Karpas-422 (cell line): Measurements from ENCODE around the gene ATF6B. TPM values are rescaled to one million over a fixed set of nuclear protein-coding genes. Genes with fewer than 3 reads are reported as not detected.
A peak's percentile ranks its signal among the peaks of the same experiment; 100 is the strongest.

Source experiments
- DNase-seq: peaks from one replicate; pipeline ENCODE4 v3.0.0-alpha.2; 2015
- H2AFZ ChIP-seq: fragments of 200-600 bp; sonication (generic); 2 replicates; pipeline ENCODE4 v1.6.1; 2014; ENCODE audit warnings: antibody characterized with exemption, low read length, mixed read lengths
- H3K27ac ChIP-seq: fragments of 200-600 bp; sonication (generic); 2 replicates; pipeline ENCODE4 v1.5.1; 2014; ENCODE audit warnings: mild to moderate bottlenecking, low read length, moderate library complexity
- H3K27me3 ChIP-seq: fragments of 200-600 bp; sonication (generic); 2 replicates; pipeline ENCODE4 v1.6.1; 2014; ENCODE audit warnings: low read length, mixed read lengths
- H3K36me3 ChIP-seq: fragments of 200-600 bp; sonication (generic); 2 replicates; pipeline ENCODE4 v1.6.1; 2014; ENCODE audit warnings: low read length, mixed read lengths; ENCODE audit not compliant: insufficient read depth
- H3K4me1 ChIP-seq: fragments of 200-600 bp; sonication (generic); 2 replicates; pipeline ENCODE4 v1.6.1; 2014; ENCODE audit warnings: mild to moderate bottlenecking, low read length, mixed read lengths
- H3K4me2 ChIP-seq: fragments of 200-600 bp; sonication (generic); 2 replicates; pipeline ENCODE4 v1.6.1; 2014; ENCODE audit warnings: low read length, low read depth, mild to moderate bottlenecking; ENCODE audit not compliant: poor library complexity, severe bottlenecking
- H3K4me3 ChIP-seq: fragments of 200-600 bp; sonication (generic); 2 replicates; pipeline ENCODE4 v1.5.1; 2014; ENCODE audit warnings: mild to moderate bottlenecking, antibody characterized with exemption, low read length, mixed read lengths
- H3K79me2 ChIP-seq: fragments of 200-600 bp; sonication (generic); 2 replicates; pipeline ENCODE4 v1.6.1; 2014; ENCODE audit warnings: mild to moderate bottlenecking, low read length, mixed read lengths
- H3K9ac ChIP-seq: fragments of 200-600 bp; sonication (generic); 2 replicates; pipeline ENCODE4 v1.6.0; 2014; ENCODE audit warnings: low read length
- H3K9me2 ChIP-seq: fragments of 200-600 bp; sonication (generic), shearing (Covaris generic); replicated peaks from 2 replicates; pipeline ENCODE4 v1.6.0; 2014; ENCODE audit warnings: mild to moderate bottlenecking, low read length, moderate library complexity; ENCODE audit not compliant: insufficient read depth
- H3K9me3 ChIP-seq: fragments of 300-700, 200-600 bp; sonication (generic); 2 replicates; pipeline ENCODE4 v1.6.1; 2014; ENCODE audit warnings: low read length, mixed read lengths
- H4K20me1 ChIP-seq: fragments of 200-600 bp; sonication (generic); 2 replicates; pipeline ENCODE4 v1.6.1; 2014; ENCODE audit warnings: mild to moderate bottlenecking, antibody characterized with exemption, low read length, low read depth; ENCODE audit not compliant: insufficient read depth
- total RNA-seq: library from RNA; depleted of rRNA; stranded (reverse); fragments of >200 nt; shearing (Covaris generic); gene quantifications from 2 replicates; pipeline ENCODE4 v1.2.3, GENCODE V29; 2014; ENCODE audit warnings: low replicate concordance

The ATF6B gene
- total RNA-seq, 1 experiment from 2014 or later, result 51.3 TPM

DNA sequence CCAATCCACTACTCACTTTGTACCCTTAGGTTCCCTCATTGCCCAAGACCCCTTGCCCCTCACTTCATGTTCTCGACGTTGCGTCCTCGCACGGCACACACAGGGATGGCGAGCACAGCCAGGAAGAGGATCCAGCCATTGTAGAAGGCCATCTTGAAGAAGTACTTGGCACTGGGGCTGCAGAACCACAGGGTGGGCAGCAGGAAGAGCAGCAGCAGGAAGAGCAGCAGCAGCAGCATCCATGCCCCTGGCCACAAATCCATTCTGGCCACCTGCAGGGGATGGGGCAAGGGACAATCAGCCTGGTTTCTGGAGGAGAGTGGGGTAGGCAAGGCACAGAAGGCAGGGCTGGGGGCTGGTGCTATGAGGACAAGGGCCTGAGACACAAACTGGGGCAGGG, 43.2 kb upstream of the ATF6B start:
- no peak for DNase-seq
- Histone ChIP-seq H3K79me2 (peaks cover 39% of the 10 kb centered on the region), H3K9me3 (no peaks in the 10 kb centered on the region), H3K4me3 (no peak overlapping the region), H3K4me2 (no peak overlapping the region), H3K9me2 (no peaks in the 10 kb centered on the region), H3K9ac (no peak overlapping the region), H3K36me3 (peaks cover 7% of the 10 kb centered on the region; the same call in 1 of the 2 replicates), H3K27ac (no peak overlapping the region), H4K20me1 (no peaks in the 10 kb centered on the region), H3K4me1 (peaks cover 34% of the 10 kb centered on the region), H2AFZ (no peak overlapping the region), H3K27me3 (no peaks in the 10 kb centered on the region)

GRCh38 chr6:32170294-32170693, 42.2 kb upstream of the ATF6B start:
- no peaks in the 10 kb centered on the region for H3K9me3 ChIP-seq
- H3K4me1 ChIP-seq, result peaks cover 33% of the 10 kb centered on the region
- H3K27me3 ChIP-seq, result no peaks in the 10 kb centered on the region
- H3K79me2 ChIP-seq, result peaks cover 33% of the 10 kb centered on the region
- H2AFZ ChIP-seq, result no peak overlapping the region
- no peaks in the 10 kb centered on the region for H4K20me1 ChIP-seq
- H3K36me3 ChIP-seq, result peaks cover 7% of the 10 kb centered on the region; the same call in 1 of the 2 replicates
- no peak overlapping the region for H3K27ac ChIP-seq
- no peak overlapping the region for H3K4me2 ChIP-seq
- no peak overlapping the region for H3K9ac ChIP-seq
- H3K4me3 ChIP-seq, result no peak overlapping the region
- DNase-seq, result no peak
- H3K9me2 ChIP-seq, result no peaks in the 10 kb centered on the region

DNA sequence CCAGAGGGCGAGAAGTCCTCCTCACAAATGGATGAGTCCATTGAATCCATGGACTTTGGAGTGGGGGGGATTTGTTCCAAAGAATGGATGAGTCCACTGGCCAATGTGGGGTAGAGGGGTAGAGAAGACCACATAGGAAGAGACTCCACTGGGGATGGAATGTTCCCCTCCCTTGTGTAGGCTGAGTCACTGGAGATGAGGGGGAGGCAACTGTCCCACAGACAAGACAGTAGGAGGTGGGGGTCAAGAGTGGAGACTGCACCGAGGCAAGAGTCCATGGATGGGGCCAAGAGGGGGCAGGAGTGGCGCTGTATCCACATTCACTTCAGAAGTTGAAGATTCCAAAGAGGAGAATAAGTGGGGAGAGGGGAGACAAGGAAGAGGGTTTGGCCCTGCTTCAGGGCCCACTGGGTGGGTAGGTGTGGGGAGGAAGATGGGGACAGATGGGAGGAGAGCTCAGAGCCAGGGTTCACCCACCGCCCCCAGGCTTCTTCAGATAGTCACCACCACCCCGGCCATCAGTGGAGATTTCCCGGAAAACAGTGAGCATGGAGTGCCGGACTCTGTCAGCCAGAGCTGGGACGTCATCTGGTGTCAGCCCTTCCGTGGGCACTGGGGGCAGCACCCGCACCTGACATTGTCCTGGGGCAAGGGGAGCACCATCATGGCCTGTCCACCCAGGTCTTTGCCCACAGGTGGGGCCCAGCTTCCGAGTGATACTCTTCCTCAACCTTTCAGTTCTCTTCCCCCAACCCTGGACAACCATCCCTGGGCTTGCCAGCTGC, 41.0 kb upstream of the ATF6B start:
- Histone ChIP-seq H3K9me3 (no peaks in the 10 kb centered on the region), H4K20me1 (no peaks in the 10 kb centered on the region), H3K9me2 (no peaks in the 10 kb centered on the region), H3K27ac (peak overlapping the region; percentile 39; the same call in 1 of the 2 replicates), H3K79me2 (peaks cover 20% of the 10 kb centered on the region), H3K9ac (no peak overlapping the region; the same call in 1 of the 2 replicates), H3K36me3 (peaks cover 7% of the 10 kb centered on the region; the same call in 1 of the 2 replicates), H3K4me3 (no peak overlapping the region), H3K4me2 (no peak overlapping the region), H3K4me1 (peaks cover 20% of the 10 kb centered on the region), H3K27me3 (no peaks in the 10 kb centered on the region), H2AFZ (no peak overlapping the region)
- DNase-seq, result no peak

- H3K4me3 ChIP-seq, result no peak overlapping the region
- no peaks in the 10 kb centered on the region for H4K20me1 ChIP-seq
- H3K9me3 ChIP-seq, result no peaks in the 10 kb centered on the region
- no peak overlapping the region for H3K4me2 ChIP-seq
- peak; percentile 62 for DNase-seq
- H3K4me1 ChIP-seq, result peaks cover 14% of the 10 kb centered on the region
- peaks cover 14% of the 10 kb centered on the region for H3K79me2 ChIP-seq
- peak overlapping the region; percentile 16; the same call in 1 of the 2 replicates for H3K9ac ChIP-seq
- peak overlapping the region; percentile 39 for H3K27ac ChIP-seq
- H2AFZ ChIP-seq, result no peak overlapping the region
- peaks cover 7% of the 10 kb centered on the region; the same call in 1 of the 2 replicates for H3K36me3 ChIP-seq
- H3K27me3 ChIP-seq, result no peaks in the 10 kb centered on the region
- H3K9me2 ChIP-seq, result no peaks in the 10 kb centered on the region
Measured at GRCh38 chr6:32168350-32168749, 40.3 kb upstream of the ATF6B start.

- no peaks in the 10 kb centered on the region for H3K9me3 ChIP-seq
- H3K9ac ChIP-seq, result no peak overlapping the region
- no peaks in the 10 kb centered on the region for H3K9me2 ChIP-seq
- no peaks in the 10 kb centered on the region for H3K27me3 ChIP-seq
- DNase-seq, result no peak
- H3K27ac ChIP-seq, result peak overlapping the region; percentile 39
- H3K79me2 ChIP-seq, result peaks cover 9% of the 10 kb centered on the region; the same call in 1 of the 2 replicates
- H4K20me1 ChIP-seq, result no peaks in the 10 kb centered on the region
- peaks cover 7% of the 10 kb centered on the region; the same call in 1 of the 2 replicates for H3K36me3 ChIP-seq
- H2AFZ ChIP-seq, result no peak overlapping the region
- no peak overlapping the region for H3K4me3 ChIP-seq
- H3K4me2 ChIP-seq, result no peak overlapping the region
- H3K4me1 ChIP-seq, result peaks cover 12% of the 10 kb centered on the region
Measured at GRCh38 chr6:32167761-32168262, 39.8 kb upstream of the ATF6B start.

- Histone ChIP-seq H3K9me3 (no peaks in the 10 kb centered on the region), H4K20me1 (no peaks in the 10 kb centered on the region), H3K27ac (no peak overlapping the region), H3K9ac (no peak overlapping the region), H3K4me3 (no peak overlapping the region), H3K79me2 (peaks cover 3% of the 10 kb centered on the region; the same call in 1 of the 2 replicates), H3K4me1 (peaks cover 12% of the 10 kb centered on the region), H3K9me2 (no peaks in the 10 kb centered on the region), H3K27me3 (no peaks in the 10 kb centered on the region), H3K36me3 (peaks cover 7% of the 10 kb centered on the region; the same call in 1 of the 2 replicates), H3K4me2 (no peak overlapping the region), H2AFZ (no peak overlapping the region)
- no peak for DNase-seq
Measured at GRCh38 chr6:32167154-32167760, 39.2 kb upstream of the ATF6B start.

- Histone ChIP-seq H3K4me2 (no peak overlapping the region), H3K9me2 (no peaks in the 10 kb centered on the region), H3K36me3 (peaks cover 7% of the 10 kb centered on the region; the same call in 1 of the 2 replicates), H3K27me3 (no peaks in the 10 kb centered on the region), H3K9me3 (no peaks in the 10 kb centered on the region), H2AFZ (no peak overlapping the region), H4K20me1 (no peaks in the 10 kb centered on the region), H3K9ac (no peak overlapping the region), H3K27ac (no peak overlapping the region), H3K4me3 (no peak overlapping the region), H3K4me1 (peaks cover 12% of the 10 kb centered on the region), H3K79me2 (no peaks in the 10 kb centered on the region)
- peak; percentile 47 for DNase-seq
Measured at GRCh38 chr6:32166411-32167061, 38.5 kb upstream of the ATF6B start.

DNA sequence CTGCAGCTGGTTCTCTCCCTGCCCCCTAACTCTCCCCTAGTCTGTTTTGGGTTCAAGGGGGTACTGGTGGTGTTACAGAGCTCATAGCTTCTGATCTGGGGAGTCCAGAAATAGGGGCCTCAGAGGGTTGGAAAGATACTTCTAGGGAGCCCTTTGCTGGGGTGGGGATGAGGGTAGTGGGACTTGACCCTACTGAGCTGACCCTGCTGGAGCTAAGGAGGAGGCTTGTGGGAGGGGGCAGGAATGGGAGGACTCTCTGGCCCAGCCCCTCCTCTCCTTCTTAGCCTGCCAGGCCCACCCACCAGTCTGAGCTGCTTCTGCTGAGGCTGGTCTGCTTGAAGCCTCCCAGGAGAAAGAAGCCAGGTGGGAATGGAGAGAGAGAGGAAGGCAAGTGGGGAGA, 36.2 kb upstream of the ATF6B start, which contains the start of gene EGFL8:
Gene EGFL8, plus strand, starts transcription at position 301 of the 400 bp plus-strand sequence. CDS start 1,571 bp downstream, outside the sequence.
- H3K9me3 ChIP-seq, result no peaks in the 10 kb centered on the region
- no peaks in the 10 kb centered on the region for H3K27me3 ChIP-seq
- DNase-seq, result no peak

More for the DNA sequence above, 36.2 kb upstream of the ATF6B start, which contains the start of gene EGFL8:
- Histone ChIP-seq H3K36me3 (peaks cover 7% of the 10 kb centered on the region; the same call in 1 of the 2 replicates), H3K9ac (no peak within 1 kb of the TSS), H3K4me3 (no peak within 1 kb of the TSS), H3K79me2 (no peaks in the 10 kb centered on the region), H2AFZ (no peak within 1 kb of the TSS), H4K20me1 (no peaks in the 10 kb centered on the region), H3K4me2 (no peak within 1 kb of the TSS), H3K27ac (no peak within 1 kb of the TSS), H3K4me1 (peaks cover 12% of the 10 kb centered on the region), H3K9me2 (no peaks in the 10 kb centered on the region)
